Fibroblast of lung (primary cell): ENCODE measurements around the gene DNAJC1. TPM values are rescaled to one million over a fixed set of nuclear protein-coding genes. Genes with fewer than 3 reads are reported as not detected.
A peak's percentile ranks its signal among the peaks of the same experiment; 100 is the strongest.

Source experiments
- DNase-seq, 2 donors: peaks; one replicate each; pipeline versions ENCODE4 v3.0.0 to v3.0.0-alpha.2; 2010; ENCODE audit warnings: low read depth in 2 of 2
- H2AFZ ChIP-seq: 2 replicates; pipeline ENCODE4 v1.5.1; 2012; ENCODE audit warnings: low read length, control low read depth, inconsistent platforms
- H3K27ac ChIP-seq: 2 replicates; pipeline ENCODE4 v1.5.1; 2011; ENCODE audit warnings: low read length, control low read depth; ENCODE audit not compliant: insufficient read depth
- H3K27me3 ChIP-seq: 2 replicates; pipeline ENCODE4 v1.5.1; 2011; ENCODE audit warnings: mild to moderate bottlenecking, low read length; ENCODE audit not compliant: control insufficient read depth, insufficient read depth
- H3K36me3 ChIP-seq: 2 replicates; pipeline ENCODE4 v1.5.1; 2011; ENCODE audit warnings: low read length; ENCODE audit not compliant: control insufficient read depth, insufficient read depth
- H3K4me1 ChIP-seq: 2 replicates; pipeline ENCODE4 v1.5.1; 2011; ENCODE audit warnings: low read length; ENCODE audit not compliant: control insufficient read depth, insufficient read depth; ENCODE audit errors: extremely low read depth
- H3K4me2 ChIP-seq: 2 replicates; pipeline ENCODE4 v1.5.1; 2011; ENCODE audit warnings: low read length, control low read depth; ENCODE audit not compliant: insufficient read depth; ENCODE audit errors: extremely low read depth
- H3K4me3 ChIP-seq, 4 experiments: fragments of 200-600 bp in 1 of 4; sonication (generic) in 1 of 4; replicated peaks in 1 of 4; 2 replicates each; pipeline ENCODE4 v1.5.1; 2011 to 2016; ENCODE audit warnings: low read length in 4 of 4, low read depth in 3 of 4, mild to moderate bottlenecking in 3 of 4, control low read depth in 2 of 4, inconsistent platforms in 1 of 4, mixed read lengths in 1 of 4; ENCODE audit not compliant: insufficient read depth in 1 of 4; ENCODE audit errors: control extremely low read depth in 1 of 4
- H3K79me2 ChIP-seq: 2 replicates; pipeline ENCODE4 v1.5.1; 2012; ENCODE audit warnings: mild to moderate bottlenecking, low read length, inconsistent platforms; ENCODE audit not compliant: control insufficient read depth, insufficient read depth
- H3K9ac ChIP-seq: 2 replicates; pipeline ENCODE4 v1.5.1; 2011; ENCODE audit warnings: mild to moderate bottlenecking, low read length, control low read depth; ENCODE audit not compliant: insufficient read depth
- H3K9me3 ChIP-seq: 2 replicates; pipeline ENCODE4 v1.5.1; 2012; ENCODE audit warnings: low read depth, low read length; ENCODE audit not compliant: control insufficient read depth, insufficient read depth
- H4K20me1 ChIP-seq: 2 replicates; pipeline ENCODE4 v1.5.1; 2011; ENCODE audit warnings: low read length; ENCODE audit not compliant: control insufficient read depth, insufficient read depth; ENCODE audit errors: extremely low read depth
- EZH2 ChIP-seq: IDR thresholded peaks from 2 replicates; pipeline ENCODE4 v1.5.1; 2012; ENCODE audit warnings: low read length, control low read depth, mild to moderate bottlenecking; ENCODE audit errors: missing control alignments
- polyA plus RNA-seq, 2 donors: library from polyadenylated mRNA; depleted of rRNA in 1 of 2; stranded (reverse) in 1 of 2; unstranded in 1 of 2; fragments of >200 nt; gene quantifications; 2 replicates each; pipeline ENCODE4 v1.2.1, GENCODE V29; 2011 to 2012; ENCODE audit warnings: missing spikeins in 1 of 2
- total RNA-seq: library from RNA; depleted of rRNA; stranded (reverse); fragments of >200 nt; gene quantifications from 2 replicates; pipeline ENCODE4 v1.2.1, GENCODE V29; 2014
- TF ChIP-seq, protein P1 (sequence below), 2 donors: IDR thresholded peaks in 1 of 2; conservative IDR thresholded peaks in 1 of 2; 1 replicate in 1 of 2; 2 replicates in 1 of 2; pipeline ENCODE4 v1.5.1; 2011 to 2012; ENCODE audit warnings: low read length in 2 of 2, control low read depth in 1 of 2, inconsistent platforms in 1 of 2, low read depth in 1 of 2, mild to moderate bottlenecking in 1 of 2

Gene DNAJC1
- total and polyA plus RNA-seq, 2 donors (not counting 1 experiment from before 2014, with no cell fraction given), result 27.7 to 46.2 TPM

DNA sequence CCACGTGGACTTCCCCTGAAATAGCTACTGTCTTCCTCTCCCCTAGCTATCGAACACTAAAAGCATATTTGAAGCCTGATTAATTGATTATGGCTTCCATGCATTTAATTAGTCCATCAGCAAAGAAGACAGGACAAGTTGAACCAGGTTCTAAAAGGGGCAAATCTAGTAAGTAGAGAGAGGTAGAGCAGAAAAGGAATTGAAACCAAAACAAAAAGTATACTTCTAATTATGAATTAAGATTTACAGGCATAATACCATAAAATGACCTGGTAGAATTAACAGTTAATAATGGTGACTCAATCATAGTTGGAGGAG lies 393 bp upstream of the DNAJC1 start:
- H3K9ac ChIP-seq, result peak overlapping the region; percentile 92
- H2AFZ ChIP-seq, result peak overlapping the region; percentile 98
- no peaks in the 10 kb centered on the region for H4K20me1 ChIP-seq
- DNase-seq, result no peak
- H3K9me3 ChIP-seq, result no peaks in the 10 kb centered on the region
- no peaks in the 10 kb centered on the region for H3K27me3 ChIP-seq
- peak overlapping the region; percentile 62 to 83 (median 77) for H3K4me3 ChIP-seq
- peak overlapping the region; percentile 92 for H3K27ac ChIP-seq
- no peaks in the 10 kb centered on the region for H3K36me3 ChIP-seq
- H3K79me2 ChIP-seq, result peaks cover 30% of the 10 kb centered on the region
- no peaks in the 10 kb centered on the region for H3K4me1 ChIP-seq
- H3K4me2 ChIP-seq, result peak overlapping the region; percentile 95
- TF ChIP-seq, protein P1, sequence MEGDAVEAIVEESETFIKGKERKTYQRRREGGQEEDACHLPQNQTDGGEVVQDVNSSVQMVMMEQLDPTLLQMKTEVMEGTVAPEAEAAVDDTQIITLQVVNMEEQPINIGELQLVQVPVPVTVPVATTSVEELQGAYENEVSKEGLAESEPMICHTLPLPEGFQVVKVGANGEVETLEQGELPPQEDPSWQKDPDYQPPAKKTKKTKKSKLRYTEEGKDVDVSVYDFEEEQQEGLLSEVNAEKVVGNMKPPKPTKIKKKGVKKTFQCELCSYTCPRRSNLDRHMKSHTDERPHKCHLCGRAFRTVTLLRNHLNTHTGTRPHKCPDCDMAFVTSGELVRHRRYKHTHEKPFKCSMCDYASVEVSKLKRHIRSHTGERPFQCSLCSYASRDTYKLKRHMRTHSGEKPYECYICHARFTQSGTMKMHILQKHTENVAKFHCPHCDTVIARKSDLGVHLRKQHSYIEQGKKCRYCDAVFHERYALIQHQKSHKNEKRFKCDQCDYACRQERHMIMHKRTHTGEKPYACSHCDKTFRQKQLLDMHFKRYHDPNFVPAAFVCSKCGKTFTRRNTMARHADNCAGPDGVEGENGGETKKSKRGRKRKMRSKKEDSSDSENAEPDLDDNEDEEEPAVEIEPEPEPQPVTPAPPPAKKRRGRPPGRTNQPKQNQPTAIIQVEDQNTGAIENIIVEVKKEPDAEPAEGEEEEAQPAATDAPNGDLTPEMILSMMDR (conservative IDR thresholded peaks at IDR 0.05 in 1 of 2, IDR thresholded peaks at IDR 0.05 in 1 of 2; ENCODE audit: low read depth in 1 of 2, low read length in 2 of 2), result no peak
- TF ChIP-seq EZH2, result no peak

DNA sequence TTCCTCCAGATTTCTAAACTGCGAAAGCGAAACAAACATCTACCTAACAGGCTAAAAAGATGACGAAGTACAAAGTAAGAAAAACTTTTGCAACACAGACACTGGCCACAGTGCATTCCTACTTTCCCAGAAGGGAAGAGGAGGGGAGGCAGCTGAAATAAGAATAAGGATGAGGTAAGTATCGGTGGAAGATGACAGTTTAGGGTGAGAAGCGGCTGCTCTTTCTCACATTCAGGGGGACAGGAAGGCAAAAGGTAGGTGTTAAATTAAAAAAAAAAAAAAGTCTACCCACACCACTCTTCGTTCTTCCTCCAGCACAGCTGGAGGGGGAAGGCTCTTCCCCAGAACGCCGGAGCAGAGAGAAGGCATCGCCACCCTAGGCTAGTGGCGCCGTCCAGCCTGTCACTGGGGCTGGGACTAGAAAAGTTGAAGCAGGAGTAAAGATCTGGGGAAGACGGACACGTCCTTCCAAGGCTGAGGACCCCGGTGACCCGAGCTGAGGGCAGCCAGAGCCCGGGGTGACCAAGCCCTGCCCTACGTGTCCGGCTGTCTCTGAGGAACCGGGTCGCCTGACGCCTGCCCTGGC lies 846 bp downstream of the DNAJC1 start:
- Histone ChIP-seq H3K4me2 (peak overlapping the region; percentile 29), H4K20me1 (no peaks in the 10 kb centered on the region), H3K27me3 (no peaks in the 10 kb centered on the region), H3K27ac (peak overlapping the region; percentile 92), H3K9ac (peak overlapping the region; percentile 92), H3K36me3 (no peaks in the 10 kb centered on the region), H3K4me3 (peak overlapping the region; percentile 74 to 83 (median 80)), H2AFZ (peak overlapping the region; percentile 51), H3K79me2 (peaks cover 30% of the 10 kb centered on the region), H3K9me3 (no peaks in the 10 kb centered on the region), H3K4me1 (no peaks in the 10 kb centered on the region)
- TF ChIP-seq, protein P1 (conservative IDR thresholded peaks at IDR 0.05 in 1 of 2, IDR thresholded peaks at IDR 0.05 in 1 of 2; ENCODE audit: low read depth in 1 of 2, low read length in 2 of 2), result no peak
- TF ChIP-seq EZH2, result no peak
- peak; percentile 66 to 69 for DNase-seq

DNA sequence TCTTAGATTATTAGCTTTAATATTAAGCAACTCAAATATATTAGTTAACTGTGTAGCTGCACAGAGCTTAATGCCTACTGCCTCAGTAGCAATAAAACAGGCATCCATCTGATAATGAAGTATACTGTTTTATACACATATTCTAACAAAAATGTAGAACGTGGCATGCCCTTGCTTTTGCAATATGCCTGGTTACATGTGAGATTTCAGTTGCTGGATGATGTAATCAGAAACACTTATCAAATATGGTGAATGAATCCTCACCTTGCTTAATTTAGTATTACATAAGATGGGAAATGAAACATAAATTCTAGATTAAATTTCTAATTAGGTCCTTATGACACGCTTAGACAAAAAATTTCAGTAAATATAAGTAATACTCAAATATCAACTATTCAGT lies 8.0 kb downstream of the DNAJC1 start:
- Histone ChIP-seq H3K9me3 (no peaks in the 10 kb centered on the region), H4K20me1 (no peaks in the 10 kb centered on the region), H3K4me3 (no peak overlapping the region), H3K27ac (no peak overlapping the region), H2AFZ (no peak overlapping the region), H3K9ac (no peak overlapping the region), H3K79me2 (peaks cover 13% of the 10 kb centered on the region), H3K4me2 (no peak overlapping the region), H3K36me3 (no peaks in the 10 kb centered on the region), H3K27me3 (no peaks in the 10 kb centered on the region), H3K4me1 (no peaks in the 10 kb centered on the region)
- TF ChIP-seq, protein P1 (conservative IDR thresholded peaks at IDR 0.05 in 1 of 2, IDR thresholded peaks at IDR 0.05 in 1 of 2; ENCODE audit: low read depth in 1 of 2, low read length in 2 of 2), result no peak
- no peak for TF ChIP-seq EZH2
- no peak for DNase-seq
